Prostate gland (tissue), 2 donors: ENCODE measurements around the gene HSF2. TPM values are rescaled to one million over a fixed set of nuclear protein-coding genes. Genes with fewer than 3 reads are reported as not detected.
A peak's percentile ranks its signal among the peaks of the same experiment; 100 is the strongest.
"Not testable (repeated sequence)": the region's sequence is repeated elsewhere in the genome, so short reads cannot be mapped to it uniquely, and the experiment has no call there.

Experiments used
- DNase-seq: peaks from one replicate; pipeline ENCODE4 v3.0.0-alpha.2; 2019; ENCODE audit warnings: low spot score
- H3K27ac ChIP-seq, 2 donors: fragments of 200-600 bp; sonication (generic); 2 replicates each; pipeline ENCODE4 v1.5.1; 2017 to 2019
- H3K27me3 ChIP-seq: fragments of 200-600 bp; sonication (generic); replicated peaks from 2 replicates; pipeline ENCODE4 v1.5.1; 2019; ENCODE audit not compliant: insufficient read depth
- H3K36me3 ChIP-seq, 2 donors: fragments of 200-600 bp; sonication (generic); 1 replicate in 1 of 2; 2 replicates in 1 of 2; pipeline versions ENCODE4 v1.5.1 to v1.8.1; 2017 to 2019
- H3K4me1 ChIP-seq: fragments of 200-600 bp; sonication (generic); replicated peaks from 2 replicates; pipeline ENCODE4 v1.5.1; 2019
- H3K4me3 ChIP-seq, 2 donors: fragments of 200-600 bp; sonication (generic); 2 replicates each; pipeline ENCODE4 v1.5.1; 2017 to 2019
- H3K9me3 ChIP-seq: fragments of 200-600 bp; sonication (generic); 2 replicates; pipeline ENCODE4 v1.5.1; 2017
- POLR2A ChIP-seq: fragments of 450-650 bp; IDR thresholded peaks from one replicate; pipeline ENCODE4 v1.6.1; 2016; ENCODE audit warnings: antibody characterized with exemption, mild to moderate bottlenecking
- POLR2AphosphoS5 ChIP-seq: sonication (generic); formaldehyde crosslinking; IDR thresholded peaks from one replicate; pipeline ENCODE4 v1.6.1; 2017; ENCODE audit warnings: antibody characterized with exemption
- WGBS: methylation state at CpG from one replicate; pipeline ENCODE4 v1.1.5; 2018; 5-methylcytosine and 5-hydroxymethylcytosine counted together
- intact Hi-C: fragments of 100-400 bp; cut with DNase I; formaldehyde crosslinking; loops from one replicate; pipeline ENCODE4 v1.14.2; 2022
- total RNA-seq, 2 donors: library from RNA; depleted of rRNA; stranded (reverse); fragments of >200 nt; gene quantifications; one replicate each; pipeline ENCODE4 v1.1.0, GENCODE V29; 2016
- TF ChIP-seq, protein P1 (sequence below), 4 experiments: fragments of 200-600 bp in 2 of 4; fragments of 450-650 bp in 2 of 4; sonication (generic) in 2 of 4; IDR thresholded peaks; 1 replicate in 3 of 4; 2 replicates in 1 of 4; pipeline ENCODE4 v1.5.1; 2016 to 2019; ENCODE audit warnings: antibody characterized with exemption in 4 of 4, mild to moderate bottlenecking in 2 of 4, moderate library complexity in 2 of 4

HSF2 gene
- total RNA-seq, 2 donors from 2014 or later = 13.8 to 59.5 TPM

DNA sequence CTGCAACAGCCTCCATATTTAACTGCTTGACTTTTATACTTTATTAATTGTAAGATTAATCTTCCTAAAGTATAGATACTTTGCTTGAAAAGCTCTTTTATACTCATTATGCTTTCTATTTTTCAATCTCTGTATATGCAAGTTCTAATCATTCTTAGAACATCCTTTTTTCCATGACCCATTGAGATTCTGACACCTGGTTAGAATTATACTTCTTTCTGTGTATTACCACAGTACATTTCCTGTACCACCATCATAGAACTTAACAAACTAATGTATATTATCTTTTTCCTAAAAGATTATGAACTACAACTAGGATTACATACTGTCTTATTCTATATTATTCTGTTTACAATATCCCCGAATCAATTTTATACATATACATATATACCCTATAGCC is 58.6 kb downstream of the HSF2 start:
- Histone ChIP-seq H3K27me3 (no peaks in the 10 kb centered on the region), H3K4me3 (no peak overlapping the region), H3K4me1 (peaks cover 4% of the 10 kb centered on the region), H3K9me3 (no peaks in the 10 kb centered on the region), H3K36me3 (no peaks in the 10 kb centered on the region), H3K27ac (no peak overlapping the region)
- intact Hi-C loops = no loop called here
- WGBS = 94% methylated on average over 1 of the region's 1 CpG
- TF ChIP-seq POLR2A (no peak), POLR2AphosphoS5 (no peak)
- TF ChIP-seq, protein P1, sequence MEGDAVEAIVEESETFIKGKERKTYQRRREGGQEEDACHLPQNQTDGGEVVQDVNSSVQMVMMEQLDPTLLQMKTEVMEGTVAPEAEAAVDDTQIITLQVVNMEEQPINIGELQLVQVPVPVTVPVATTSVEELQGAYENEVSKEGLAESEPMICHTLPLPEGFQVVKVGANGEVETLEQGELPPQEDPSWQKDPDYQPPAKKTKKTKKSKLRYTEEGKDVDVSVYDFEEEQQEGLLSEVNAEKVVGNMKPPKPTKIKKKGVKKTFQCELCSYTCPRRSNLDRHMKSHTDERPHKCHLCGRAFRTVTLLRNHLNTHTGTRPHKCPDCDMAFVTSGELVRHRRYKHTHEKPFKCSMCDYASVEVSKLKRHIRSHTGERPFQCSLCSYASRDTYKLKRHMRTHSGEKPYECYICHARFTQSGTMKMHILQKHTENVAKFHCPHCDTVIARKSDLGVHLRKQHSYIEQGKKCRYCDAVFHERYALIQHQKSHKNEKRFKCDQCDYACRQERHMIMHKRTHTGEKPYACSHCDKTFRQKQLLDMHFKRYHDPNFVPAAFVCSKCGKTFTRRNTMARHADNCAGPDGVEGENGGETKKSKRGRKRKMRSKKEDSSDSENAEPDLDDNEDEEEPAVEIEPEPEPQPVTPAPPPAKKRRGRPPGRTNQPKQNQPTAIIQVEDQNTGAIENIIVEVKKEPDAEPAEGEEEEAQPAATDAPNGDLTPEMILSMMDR (IDR thresholded peaks at IDR 0.05) = no peak
- no peak for DNase-seq

DNA sequence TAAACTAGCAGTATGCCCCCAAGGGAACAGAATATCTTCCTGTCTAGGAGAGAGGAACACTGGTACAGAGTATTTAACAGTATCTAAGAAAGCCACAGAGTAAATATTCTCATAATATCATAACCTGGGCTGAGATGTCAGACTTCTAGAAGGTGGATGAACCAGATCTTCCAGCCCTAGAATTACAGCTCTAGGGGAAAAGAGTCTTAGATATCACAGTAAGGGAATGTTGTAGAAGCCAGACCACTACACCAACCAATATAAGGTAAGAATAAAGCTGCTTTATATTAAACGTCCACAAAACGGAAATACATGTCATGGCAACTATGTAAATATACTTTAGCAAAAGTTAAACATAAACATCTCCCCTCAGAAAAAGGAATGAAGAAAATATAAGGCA is 59.8 kb downstream of the HSF2 start:
- intact Hi-C loops = no loop called here
- peaks cover 8% of the 10 kb centered on the region for H3K4me1 ChIP-seq
- no peaks in the 10 kb centered on the region for H3K27me3 ChIP-seq
- WGBS = 36% methylated on average over 2 of the region's 2 CpGs
- no peak overlapping the region for H3K4me3 ChIP-seq
- H3K36me3 ChIP-seq = no peaks in the 10 kb centered on the region
- TF ChIP-seq, protein P1 (IDR thresholded peaks at IDR 0.05) = no peak
- TF ChIP-seq POLR2A (no peak), POLR2AphosphoS5 (no peak)
- no peaks in the 10 kb centered on the region for H3K9me3 ChIP-seq
- H3K27ac ChIP-seq = no peak overlapping the region
- no peak for DNase-seq

DNA sequence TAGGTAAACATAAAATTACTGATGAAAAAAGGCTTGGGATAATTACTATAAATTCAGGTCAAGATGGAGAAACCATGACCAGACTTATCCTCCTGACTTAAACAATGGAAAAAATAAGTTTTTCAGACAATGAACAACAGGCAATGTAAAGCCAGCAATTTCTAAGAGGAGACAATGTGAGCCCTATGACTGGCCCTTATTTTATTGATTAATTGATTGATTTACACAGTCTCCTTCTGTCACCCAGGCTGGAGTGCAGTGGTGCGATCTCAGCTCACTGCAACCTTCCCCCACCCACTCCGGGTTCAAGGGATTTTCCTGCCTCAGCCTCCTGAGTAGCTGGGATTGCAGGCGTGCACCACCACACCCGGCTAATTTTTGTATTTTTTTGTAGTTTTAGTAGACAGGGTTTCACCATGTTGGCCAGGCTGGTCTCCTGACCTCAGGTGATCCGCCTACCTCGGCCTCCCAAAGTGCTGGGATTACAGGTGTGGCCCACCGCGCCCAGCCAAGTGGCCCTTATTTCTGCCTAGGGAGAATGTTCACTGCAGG is 60.5 kb downstream of the HSF2 start:
- H3K27ac ChIP-seq, H3K27me3 ChIP-seq, DNase-seq, H3K4me3 ChIP-seq, H3K36me3 ChIP-seq, H3K9me3 ChIP-seq, H3K4me1 ChIP-seq, intact Hi-C loops: not testable (repeated sequence)
- 86% methylated on average over 8 of the region's 8 CpGs for WGBS

GRCh38 chr6:122461885-122462284 is 62.4 kb downstream of the HSF2 start:
- H3K27ac ChIP-seq = no peak overlapping the region
- WGBS = 95% methylated on average over 2 of the region's 2 CpGs
- H3K9me3 ChIP-seq = no peaks in the 10 kb centered on the region
- H3K4me1 ChIP-seq = peaks cover 8% of the 10 kb centered on the region
- intact Hi-C loops = no loop called here
- no peaks in the 10 kb centered on the region for H3K36me3 ChIP-seq
- no peaks in the 10 kb centered on the region for H3K27me3 ChIP-seq
- no peak for DNase-seq
- H3K4me3 ChIP-seq = no peak overlapping the region
- TF ChIP-seq POLR2AphosphoS5 = no peak
- TF ChIP-seq, protein P1 (IDR thresholded peaks at IDR 0.05) = no peak

DNA sequence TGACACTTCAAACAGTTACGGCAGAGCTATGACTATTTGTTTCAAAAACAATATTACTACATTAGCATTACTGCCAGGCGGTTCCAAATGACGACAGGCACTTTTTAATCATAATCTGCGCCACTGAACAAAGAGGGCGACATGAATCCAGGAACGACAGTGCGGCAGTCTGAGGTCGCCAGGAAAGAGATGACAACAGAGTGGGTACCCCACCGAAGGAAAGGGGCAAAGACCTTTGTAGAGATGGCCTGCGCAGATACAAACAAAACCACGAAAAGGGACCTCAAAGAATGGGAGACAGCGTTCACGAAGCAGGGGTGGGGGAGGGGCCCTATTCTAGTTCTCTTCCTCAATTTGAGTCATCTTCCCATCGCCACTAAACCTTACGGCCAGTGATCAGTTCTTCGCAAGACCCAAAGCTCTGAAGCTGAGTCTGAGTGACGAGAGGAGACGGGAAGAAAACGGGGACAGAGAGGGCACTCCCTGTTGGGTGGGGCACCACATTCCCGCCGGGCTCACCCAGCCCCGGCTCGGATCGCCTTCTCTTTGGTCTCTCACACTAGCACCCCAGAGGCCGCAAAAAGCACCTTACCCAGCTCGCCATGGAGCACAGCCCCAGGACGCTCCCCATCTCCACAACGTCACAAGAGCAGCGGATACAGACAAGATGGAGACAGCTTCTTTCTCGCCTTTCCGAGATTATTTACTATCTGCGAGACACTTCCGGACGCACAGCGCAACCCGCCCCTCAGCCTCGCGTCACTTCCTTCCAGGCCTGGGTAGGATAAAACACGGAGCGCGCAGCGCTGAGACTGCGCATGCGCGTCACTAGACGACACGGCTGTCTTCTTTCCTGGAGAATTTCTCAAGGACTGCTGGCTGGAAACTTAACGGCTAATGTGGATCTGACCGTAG is 71.9 kb downstream of the HSF2 start, which contains the start of gene SERINC1:
TSS of gene SERINC1 (minus strand) at position 701 of the 915 bp plus-strand sequence. CDS start at position 631, 70 bp downstream.
- Histone ChIP-seq H3K27me3 (no peaks in the 10 kb centered on the region), H3K9me3 (no peaks in the 10 kb centered on the region), H3K36me3 (no peaks in the 10 kb centered on the region), H3K4me3 (peak within 1 kb of the TSS; percentile 84 to 87), H3K27ac (peak within 1 kb of the TSS; percentile 95 to 98), H3K4me1 (no peaks in the 10 kb centered on the region)
- peak; percentile 96 for DNase-seq
- TF ChIP-seq, protein P1 (IDR thresholded peaks at IDR 0.05) = no peak
- TF ChIP-seq POLR2A = peak; percentile 90
- TF ChIP-seq POLR2AphosphoS5 = peak; percentile 97
- WGBS = under 1% methylated on average over 49 of the region's 49 CpGs
- intact Hi-C loops = loop anchor here (2.0 kb wide), 1 partner anchor 73 kb away; the partner anchor contains the start of gene HSF2
